Measurements from ENCODE around the gene COBL.

Gene COBL

GRCh38 chr7:51249187-51249945 is 67.2 kb downstream of the COBL start:
- DNase-seq, result no peak

DNA sequence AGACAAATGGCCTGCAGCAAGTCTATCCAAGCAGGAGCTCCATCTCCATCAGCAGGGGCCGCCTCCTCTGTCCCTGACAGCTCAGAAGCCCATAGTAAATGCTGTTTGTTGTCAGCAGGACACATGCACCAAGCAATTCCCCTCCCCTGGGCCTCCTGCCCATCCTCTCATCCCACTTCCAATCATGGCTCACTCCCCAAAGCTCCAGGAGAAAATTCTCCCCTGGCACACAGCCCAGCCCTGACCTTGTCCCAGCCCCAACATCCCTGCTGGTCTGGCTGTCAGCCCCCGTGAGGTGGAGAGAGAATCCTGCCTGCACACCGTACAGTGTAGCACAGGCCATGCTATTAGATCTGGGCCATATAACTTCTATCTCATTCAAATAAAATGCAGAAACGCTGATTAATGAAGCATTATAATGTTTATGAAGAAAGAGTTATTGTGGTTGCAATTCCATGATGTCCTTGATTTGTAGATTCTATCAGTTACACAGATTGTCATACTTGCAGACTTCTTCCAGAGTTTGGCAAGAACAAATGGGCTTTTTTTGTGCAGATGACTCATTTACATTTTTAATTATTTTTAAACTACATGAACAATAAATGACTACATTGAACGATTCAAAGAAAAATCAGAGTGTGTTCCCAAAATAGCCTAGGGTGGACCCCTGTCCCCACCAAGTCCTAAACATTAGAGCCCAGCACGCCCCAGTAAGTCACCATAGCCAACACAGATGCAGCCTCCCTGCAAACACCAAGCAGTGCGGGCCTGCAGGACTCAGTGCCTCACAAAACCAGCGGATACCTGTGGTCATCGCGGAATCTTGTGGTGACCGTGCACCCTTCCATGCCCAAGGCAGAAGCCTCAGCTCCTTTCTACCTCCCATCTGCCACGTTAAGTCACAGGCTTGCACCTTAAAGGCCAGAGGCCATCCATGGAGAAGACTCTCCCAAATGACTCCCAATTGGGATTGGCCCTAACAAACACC is 70.1 kb downstream of the COBL start:
- DNase-seq, result no peak

- no peak for DNase-seq
Observed at GRCh38 chr7:51244885-51245284, 71.7 kb downstream of the COBL start.

- no peak for DNase-seq
Observed at GRCh38 chr7:51244053-51244452, 72.6 kb downstream of the COBL start.

DNA sequence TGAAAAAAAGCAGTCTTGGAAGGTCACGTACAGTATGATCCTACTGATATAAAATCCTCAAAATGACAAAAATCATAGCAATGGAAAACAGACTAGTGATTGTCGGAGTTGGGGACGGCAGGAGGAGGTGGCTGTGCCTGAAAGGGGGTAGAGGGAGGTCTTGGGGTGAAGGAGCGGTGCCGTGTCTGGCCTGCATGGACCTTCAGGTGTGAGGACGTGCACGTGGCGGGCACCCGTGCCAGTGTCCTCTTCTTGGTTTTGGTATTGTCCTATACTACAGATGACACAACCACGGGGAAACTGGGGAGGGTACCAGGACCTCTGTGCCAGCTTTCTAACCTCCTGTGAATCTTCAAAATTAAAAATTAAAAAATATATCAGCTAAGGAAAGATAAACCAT is 73.0 kb downstream of the COBL start:
- DNase-seq, result no peak

- no peak for DNase-seq
Observed at GRCh38 chr7:51242881-51243518, 73.6 kb downstream of the COBL start.

GRCh38 chr7:51242007-51242691 is 74.5 kb downstream of the COBL start:
- no peak for DNase-seq

- no peak for DNase-seq
Observed at GRCh38 chr7:51240868-51241267, 75.7 kb downstream of the COBL start.

GRCh38 chr7:51239691-51240090 is 76.9 kb downstream of the COBL start:
- DNase-seq, result no peak

DNA sequence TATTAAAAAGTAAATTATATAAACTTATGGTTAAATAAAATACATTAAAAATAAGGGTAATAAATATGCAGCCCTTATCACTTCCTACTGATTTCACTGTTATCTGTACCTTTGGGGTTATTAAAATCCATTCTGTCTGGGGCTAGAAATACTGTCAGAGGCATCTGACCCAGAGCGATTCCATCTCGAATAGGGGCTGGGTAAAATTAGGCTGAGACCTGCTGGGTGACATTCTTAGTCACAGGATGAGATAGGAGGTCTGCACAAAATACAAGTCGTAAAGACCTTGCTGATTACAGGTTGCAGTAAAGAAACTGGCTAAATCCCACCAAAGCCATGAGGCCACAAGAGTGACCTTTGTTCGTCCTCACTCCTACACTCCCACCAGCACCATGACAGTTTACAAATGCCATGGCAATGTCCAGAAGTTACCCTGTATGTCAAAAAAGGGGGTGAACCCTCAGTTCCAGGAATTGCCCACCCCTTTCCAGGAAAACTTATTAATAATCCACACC is 77.6 kb downstream of the COBL start:
- DNase-seq, result no peak

GRCh38 chr7:51237446-51238133 is 79.0 kb downstream of the COBL start:
- no peak for DNase-seq

GRCh38 chr7:51236470-51237132 is 80.0 kb downstream of the COBL start:
- no peak for DNase-seq

GRCh38 chr7:51235593-51236313 is 80.9 kb downstream of the COBL start:
- no peak for DNase-seq

DNA sequence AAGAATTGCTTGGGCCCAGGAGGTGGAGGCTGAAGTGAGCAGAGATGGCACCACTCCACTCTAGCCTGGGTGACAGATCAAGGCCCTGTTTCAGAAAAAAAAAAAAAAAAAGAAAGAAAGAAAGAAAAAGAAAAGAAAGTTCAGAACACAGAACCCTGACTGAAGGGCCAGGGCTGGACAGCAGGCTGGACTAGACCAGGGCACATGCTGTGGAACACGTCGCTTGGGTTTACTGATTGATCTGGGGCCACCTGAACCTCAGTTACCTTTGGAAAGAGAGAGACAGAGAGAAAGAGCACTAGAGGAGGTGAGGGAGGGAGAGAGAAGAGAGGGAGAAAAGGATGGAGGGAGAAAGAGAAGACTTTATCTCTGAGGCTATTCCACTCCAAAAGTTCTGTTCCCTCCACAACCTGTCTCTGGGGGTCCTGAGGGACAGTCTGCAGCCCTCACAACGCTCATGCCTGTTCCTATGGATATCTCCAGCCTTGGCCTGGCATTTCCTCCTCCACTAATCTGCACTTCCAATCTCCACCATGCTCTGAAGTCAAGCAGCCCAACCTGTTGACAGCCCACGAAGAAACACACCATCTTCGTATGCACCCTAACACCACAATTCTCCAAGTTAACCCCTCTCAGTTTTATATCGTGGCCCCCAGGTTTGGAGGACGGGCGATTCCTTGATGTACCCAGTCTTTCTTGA is 81.8 kb downstream of the COBL start:
- DNase-seq, result no peak

DNA sequence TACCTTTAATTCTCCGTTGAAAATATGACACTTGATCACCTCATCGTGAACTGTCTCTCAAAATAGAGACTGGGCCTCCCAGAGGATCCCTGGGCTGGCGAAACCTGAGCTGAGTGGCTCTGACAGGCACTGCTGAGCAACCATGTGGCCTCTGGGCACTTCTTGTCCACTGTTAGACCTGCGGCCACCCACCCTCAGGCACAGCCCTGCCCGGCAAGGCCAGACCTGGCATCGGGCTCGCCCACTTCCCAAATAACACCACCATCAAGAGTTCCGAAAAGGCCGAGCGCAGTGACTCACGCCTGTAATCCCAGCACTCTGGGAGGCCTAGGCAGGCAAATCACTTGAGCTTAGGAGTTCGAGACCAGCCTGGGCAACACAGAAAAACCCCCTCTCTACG is 82.5 kb downstream of the COBL start:
- no peak for DNase-seq

DNA sequence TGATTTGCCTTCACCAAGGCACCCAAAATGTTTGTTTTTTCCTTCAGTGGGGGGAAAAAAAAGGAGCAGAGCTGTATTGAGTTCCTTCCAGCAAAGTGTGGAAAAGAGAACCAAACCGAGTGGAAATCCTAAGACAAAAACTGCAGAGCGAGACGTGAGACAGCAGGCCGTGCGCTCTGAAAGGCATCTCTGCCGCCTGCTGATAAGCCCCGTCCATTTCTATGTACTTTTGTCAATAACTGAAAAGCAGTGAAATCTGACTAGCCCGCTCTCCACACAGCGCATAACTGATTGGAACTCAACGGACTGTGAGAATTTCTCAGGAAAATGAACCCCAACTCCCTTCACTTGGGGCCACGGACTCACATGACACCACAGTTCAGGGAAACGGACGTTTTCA is 83.2 kb downstream of the COBL start:
- no peak for DNase-seq

DNA sequence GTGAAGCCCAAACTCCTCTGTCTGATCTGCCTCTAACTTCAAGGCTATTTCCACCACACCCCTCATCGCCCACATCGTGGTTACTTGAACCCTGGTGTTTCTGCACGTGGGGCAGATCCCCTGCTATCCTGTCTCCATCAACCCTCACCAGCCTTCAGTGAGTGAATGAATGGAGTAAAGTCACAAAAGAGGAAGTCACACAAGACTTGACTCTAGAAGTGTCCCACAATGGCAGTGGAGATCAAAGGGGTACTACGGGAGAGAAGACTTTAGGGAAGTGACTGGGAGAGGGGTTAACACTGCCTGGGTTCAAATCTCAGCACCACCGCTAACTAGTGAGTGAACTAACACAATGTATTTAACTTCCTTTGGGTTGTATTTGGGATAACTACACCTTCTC is 85.9 kb downstream of the COBL start:
- no peak for DNase-seq

GRCh38 chr7:51230324-51230625 is 86.3 kb downstream of the COBL start:
- DNase-seq, result no peak

DNA sequence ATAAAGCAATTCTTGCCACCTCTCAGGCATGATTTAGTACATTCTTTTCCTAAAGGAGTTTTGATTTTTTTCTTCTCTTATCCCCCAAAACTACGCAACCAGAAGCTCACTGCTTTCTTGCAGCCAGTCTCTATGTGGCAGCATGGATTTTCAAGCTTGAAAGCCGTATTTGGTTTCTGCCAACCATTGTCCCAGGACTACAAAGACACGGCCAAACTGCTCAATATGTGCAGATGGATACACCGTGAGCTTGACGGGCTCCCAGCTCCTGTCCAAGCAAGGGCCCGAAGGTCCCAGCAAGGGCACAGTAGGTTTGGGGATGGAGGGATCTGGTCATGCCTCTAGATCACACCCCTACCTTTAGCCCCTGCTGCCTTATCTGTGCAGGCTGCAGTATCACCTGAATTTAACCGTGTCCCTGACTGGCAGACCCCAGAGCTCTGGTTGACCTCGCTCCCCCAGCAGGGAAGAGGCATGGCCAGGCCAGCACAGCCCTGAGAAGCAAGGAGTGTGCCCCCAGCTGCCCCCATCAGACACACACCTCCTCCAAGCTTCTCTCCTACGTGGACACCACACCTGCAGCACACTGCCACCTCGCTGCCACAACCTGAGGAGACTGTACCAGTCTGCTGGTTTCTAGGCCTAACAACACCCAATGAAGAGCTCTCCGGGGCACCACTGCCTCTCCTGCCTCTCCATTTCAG is 86.8 kb downstream of the COBL start:
- DNase-seq, result no peak

- no peak for DNase-seq
Observed at GRCh38 chr7:51229106-51229537, 87.5 kb downstream of the COBL start.
